NCI-H146 (cell line): ENCODE data around the gene CEP131.

Experiments used
- DNase-seq: peaks from one replicate; lab custom pipeline; 2025; lab: John Stamatoyannopoulos, UW

CEP131 gene

DNA sequence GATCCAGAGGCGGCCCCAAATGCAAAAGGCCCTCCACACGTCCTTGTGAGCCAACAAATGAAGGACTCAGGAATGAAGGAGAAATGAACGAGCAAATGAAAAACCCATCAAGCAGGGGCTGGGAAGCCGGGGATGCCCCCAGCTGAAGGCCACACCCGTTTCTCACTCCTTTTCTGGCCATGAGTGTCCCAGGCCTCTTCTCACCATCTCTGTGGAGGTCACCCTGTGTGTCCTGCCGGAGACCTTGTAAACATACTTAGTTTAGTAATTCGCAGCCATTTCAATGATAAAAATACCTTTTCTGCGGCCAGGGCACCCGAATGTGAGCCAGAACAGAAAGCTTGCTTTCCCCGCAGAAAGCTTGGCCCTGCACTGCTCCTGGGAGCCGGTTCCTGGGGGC, 35.6 kb downstream of the CEP131 start:
- no peak for DNase-seq

DNA sequence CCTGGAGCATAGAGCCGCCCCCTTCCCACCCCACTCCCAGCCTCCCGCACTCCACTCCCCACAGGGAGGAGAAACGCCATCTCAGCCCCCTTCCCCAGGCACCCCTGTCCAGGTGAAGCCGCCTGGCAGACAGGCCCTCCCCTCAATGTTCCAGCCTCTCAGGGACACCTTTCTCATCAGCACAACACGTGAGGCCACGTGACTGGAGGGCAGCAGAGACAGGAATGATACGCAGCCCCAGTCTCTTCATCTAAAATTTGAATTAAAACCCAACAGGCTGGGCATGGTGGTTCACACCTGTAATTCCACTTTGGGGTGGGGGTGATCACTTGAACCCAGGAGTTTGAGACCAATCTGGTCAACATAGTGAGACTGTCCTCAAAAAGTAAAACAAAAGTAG, 36.6 kb downstream of the CEP131 start:
- DNase-seq = no peak

DNA sequence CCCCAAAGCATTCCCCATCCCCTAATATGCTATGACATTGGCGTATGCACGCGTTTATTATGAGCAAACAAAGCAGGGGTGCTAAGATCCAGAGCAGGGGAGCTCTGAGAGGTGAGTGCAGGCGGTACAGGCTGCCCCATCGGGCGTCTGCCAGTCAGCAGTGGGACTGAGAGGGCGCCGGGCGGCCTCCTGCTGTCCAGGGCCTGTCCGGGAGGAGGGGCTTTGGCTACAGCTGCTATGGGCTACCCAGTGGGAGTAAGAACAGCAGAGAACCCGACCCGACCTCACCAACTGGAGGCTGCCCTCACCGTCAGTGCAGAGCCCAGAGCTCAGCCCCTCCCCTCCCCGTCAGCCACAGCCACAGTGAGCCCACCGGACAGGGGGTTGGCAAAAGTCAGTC, 38.2 kb downstream of the CEP131 start:
- DNase-seq = peak; percentile 63

DNA sequence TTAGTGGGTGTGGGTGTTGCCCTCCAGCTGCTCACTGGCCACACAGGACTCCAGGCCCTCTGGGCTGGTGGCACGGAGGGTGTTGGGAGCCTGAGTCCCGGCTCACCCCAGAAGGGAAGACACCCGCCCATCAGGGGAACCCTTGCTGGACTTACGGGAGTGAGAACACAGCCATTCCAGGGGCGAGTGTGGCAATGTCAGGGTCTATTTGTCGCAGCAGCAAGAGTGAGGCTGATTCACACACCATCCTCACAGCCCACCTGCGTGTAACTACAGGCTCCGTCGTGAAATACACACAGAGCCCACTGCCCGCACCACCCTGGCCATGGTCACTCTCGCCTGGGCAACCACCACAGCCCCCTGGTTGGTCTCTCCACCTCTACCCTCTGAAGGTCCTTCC, 39.0 kb downstream of the CEP131 start:
- DNase-seq = no peak

DNA sequence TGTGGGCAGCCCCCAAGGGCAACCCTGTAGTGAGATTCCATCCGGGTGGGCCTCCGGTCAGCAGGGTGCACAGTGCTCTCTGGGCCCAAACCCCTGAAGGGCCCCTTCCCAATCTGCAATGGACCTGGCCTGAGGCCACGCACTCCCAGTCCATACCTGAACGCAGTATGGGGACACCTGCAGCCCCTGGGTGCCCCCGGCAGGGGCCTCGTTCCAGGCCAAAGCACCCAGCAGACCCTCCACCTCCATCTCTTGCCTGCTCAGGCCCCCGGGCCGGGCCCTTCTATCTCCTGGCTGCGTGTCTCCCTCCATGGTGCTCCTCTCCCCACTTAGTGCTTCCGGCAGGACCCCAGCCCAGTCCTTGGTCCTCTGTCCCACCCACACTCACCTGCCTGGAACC, 39.4 kb downstream of the CEP131 start:
- no peak for DNase-seq

DNA sequence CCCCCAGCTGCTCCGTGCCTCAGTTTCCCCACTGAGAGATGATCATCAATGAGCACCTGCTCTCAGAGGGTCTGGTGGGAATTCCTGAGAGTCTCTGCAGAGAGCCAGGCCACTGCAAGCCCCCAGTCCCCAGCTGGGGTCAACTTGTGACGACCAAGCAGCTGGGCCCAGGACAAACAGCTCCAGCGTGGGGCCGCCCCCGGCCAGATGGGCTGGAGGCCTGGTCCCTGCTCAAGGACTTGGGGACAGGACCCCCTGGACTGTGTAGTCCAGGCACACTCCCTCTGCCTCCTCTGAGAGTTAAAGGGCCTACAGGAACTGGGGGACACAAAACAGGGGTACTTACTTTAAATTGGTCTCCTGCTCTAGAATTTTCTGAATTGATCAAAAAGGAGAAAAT, 40.2 kb downstream of the CEP131 start:
- no peak for DNase-seq

DNA sequence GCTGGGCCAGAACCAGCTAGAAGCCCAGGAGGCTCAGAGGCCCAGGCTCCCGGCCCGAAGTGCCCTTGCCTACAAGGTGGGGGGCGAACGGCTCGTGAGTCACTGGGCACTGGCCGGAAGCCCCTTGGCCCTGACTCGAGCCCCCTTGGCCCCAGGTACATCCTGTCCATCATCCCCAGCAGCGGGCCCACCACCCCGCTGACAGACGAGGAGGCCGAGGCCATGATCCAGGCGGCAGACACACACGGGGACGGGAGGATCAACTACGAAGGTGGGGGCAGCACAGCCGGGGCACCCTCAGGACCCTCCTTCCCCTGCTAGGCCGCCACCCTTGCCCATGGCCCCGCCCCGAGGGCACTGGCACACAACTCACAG, 41.0 kb downstream of the CEP131 start:
- no peak for DNase-seq

DNA sequence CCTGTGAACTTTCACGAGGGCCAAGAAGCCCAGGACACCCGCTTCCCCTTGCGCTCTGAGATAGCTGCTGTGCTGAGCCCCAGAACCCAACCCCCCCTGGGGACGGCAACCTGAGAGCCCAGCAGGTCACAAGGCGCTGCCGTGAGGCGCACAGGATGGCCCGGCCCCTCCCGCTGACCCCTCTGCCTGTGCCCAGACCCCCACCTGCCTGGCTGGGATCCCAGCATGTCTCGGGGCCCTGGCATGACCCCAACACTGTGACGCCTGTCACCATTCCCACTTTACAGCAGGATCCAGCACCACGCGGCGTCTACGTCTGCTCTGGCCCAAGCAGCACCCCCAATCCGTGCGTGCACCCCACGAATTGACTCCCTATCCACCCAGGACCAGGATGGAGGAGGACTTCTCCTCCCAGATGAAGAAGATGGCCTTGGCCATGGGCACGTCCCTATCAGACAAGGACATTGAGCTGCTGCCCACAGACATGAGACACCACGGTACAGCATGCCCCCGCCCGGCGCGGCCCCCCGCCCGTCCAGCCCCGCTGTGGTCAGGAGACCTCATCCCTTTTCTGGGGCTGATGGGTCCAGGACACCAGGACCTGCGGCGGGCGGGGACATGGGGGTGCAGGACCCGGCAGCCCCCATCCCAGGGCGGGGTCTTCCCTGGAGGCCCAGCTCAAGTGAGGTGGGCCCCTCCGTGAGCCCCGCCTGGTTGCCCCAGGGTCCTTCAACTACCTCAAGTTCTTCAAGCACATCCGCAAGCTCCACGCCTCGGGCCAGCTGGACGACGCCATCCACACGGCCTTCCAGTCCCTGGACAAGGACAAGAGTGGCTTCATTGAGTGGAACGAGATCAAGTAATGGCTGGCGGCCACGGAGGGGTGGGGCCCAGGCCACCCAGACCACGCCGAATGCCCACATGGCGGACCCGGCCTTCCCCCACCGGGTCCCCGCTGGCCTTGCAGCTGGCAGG, 41.6 kb downstream of the CEP131 start:
- no peak for DNase-seq

DNA sequence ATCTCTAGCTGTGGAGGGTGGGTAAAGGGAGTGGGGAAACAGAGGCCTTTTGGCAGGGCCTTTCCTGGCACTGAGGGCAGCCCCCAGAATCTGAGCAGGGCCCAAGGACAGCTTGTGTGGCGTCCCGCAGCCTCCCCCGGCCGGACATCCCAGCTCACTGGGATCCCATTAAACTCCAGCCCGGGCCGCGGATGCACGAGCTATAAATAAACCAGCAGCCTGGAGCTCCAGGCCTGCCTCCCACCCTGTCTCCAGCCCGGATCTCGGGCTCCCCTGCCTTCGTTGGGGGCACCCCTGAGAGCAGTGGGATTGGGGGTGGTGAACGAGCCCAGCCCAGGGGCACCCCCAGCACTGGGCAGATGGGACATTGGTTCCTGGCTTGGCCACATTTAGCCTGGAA, 42.9 kb downstream of the CEP131 start:
- no peak for DNase-seq

DNA sequence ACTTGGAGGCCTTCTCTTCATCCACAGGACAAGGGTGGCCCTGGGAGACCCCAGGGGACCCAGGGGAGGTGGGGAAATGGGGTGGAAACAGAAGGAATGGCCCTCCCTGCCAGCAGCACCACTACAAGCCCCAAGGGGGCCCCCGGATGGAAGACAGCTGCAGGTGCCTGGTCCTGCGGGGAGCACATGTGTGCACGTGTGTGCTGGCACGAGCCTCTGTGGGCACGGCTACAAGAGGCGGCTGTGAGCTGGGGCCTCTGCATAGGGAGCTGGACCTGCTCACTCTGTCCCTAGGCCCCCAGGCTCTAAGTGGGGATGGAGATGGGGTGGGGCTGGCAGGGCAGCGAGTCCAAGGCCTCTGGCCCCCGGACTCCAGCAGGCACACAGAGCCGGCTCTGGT, 43.5 kb downstream of the CEP131 start:
- no peak for DNase-seq

DNA sequence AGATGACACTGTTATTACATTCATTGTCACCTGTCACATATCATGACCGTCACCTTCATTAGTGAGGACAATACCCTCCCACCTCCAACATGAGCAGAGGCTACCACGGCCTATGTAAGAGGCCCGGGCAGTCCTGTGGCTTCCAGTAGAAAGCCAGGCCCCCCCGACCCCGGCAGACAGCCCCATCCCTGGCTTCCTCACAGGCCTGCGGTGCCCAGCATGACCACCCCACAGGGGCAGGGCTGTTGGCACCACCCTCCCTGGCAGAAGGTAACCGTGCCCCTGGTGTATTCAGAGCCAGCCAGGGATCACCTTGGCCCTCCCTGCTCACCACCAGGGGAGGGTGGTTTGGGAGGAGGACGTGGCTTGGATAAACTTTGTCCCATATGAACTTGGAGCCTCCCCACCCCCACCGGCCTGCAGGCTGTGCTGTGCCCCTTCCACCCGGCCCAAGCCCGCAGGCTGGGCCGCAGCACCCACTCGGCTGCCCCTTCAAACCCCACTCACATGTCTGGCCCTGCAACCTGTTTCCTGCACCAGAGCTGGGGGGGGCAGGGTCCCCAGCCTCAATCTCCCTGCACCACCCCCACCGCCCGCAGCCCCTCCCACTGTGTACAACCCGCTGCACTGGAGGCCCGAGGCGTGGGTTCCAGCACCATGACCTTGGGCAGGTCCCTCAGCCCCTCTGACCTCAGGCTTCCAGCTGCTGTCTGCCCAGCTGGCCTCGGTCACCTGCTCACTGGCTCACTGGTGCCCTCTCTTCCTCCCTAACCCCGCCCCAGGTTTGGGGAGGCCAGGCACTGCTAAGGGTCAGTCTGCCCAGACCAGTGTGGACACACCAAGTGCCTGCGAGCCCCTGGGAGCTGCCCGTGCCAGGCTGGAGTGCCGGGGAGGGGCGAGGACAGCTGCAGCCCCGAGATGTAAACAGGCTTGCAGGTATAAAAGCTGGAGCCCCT, 44.4 kb downstream of the CEP131 start:
- DNase-seq = no peak

DNA sequence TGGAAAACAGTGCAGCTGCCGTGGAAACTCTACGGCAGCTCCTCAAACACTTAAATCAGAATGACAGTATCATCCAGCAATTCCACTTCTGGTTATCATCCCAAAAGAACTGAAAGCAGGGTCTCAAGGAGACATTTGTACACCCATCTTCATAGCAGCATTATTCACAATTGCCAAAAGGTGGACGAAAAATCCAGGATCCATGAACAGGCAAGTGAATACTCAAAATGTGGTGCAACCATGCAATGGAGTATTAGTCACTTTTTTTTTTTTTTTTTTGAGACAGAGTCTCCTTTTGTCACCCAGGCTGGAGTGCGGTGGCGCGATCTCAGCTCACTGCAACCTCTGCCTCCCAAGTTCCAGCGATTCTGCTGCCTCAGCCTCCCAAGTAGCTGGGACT, 46.1 kb downstream of the CEP131 start:
- DNase-seq = no peak

DNA sequence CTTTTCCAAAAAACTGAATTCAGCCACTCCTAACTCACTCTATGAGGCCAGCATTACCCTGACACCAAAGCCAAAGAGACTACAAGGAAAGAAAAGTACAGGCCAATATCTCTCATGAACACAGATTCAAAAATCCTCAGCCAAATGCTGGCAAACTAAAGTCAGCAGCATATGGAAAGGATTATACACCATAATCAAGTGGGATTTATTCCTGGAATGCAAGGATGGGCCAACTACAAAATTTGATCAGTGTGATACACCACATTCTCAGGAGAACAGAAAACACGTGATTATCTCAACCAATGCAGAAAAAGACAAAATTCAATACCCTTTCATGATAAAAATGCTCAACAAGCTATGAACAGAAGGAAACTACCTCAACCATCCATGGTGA, 49.0 kb downstream of the CEP131 start:
- DNase-seq = no peak

DNA sequence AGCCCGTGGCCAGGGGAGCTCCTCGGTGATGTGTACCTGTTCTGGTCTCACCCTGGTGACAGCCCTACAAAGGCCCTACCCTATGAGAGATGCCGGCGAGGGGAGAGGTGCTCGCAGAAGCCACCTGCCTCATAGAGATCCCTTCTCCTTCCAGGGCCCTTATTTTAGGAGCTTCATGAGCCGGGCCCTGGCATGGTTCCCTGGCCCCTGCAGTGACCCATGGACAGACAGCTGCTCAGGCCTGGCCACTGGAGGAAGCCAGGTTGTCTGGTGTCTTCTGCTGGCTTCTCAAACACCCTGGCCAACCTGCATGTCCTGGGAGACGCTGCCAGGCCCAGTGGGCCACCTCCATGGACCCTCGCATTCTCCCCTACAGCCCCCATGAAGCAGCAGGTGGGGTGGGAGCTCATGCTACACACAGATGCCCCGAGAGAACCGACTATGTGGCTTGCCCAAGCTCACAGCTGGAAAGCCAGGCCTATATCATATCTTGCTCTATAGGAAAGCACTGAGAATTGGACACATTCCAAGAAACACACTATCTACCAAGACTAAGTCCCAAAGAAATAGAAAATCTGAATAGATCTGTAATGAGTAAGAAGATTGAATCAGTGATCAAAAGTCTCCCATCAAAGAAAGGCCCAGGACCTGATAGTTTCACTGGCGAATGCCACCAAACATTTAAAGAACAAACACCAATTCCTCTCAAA, 49.6 kb downstream of the CEP131 start:
- DNase-seq = no peak

DNA sequence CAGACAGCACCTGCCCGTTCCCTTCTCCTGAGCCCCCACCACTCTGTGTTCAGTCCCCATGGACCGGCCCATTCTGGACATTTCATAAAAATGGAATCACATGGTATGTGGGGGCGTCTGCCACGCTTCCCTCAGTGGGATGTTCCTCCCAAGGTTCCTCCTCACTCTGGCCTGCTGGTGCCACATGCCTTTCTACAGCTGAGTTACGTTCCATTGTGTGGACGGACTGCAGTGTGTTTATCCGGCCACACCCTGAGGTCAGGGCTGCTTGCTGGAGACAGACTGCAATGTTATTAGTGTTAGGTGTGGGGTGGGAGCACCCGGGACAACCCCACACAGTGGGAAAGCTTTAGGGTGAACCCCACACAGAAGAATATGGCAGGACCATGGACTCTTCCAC, 50.8 kb downstream of the CEP131 start:
- DNase-seq = no peak

DNA sequence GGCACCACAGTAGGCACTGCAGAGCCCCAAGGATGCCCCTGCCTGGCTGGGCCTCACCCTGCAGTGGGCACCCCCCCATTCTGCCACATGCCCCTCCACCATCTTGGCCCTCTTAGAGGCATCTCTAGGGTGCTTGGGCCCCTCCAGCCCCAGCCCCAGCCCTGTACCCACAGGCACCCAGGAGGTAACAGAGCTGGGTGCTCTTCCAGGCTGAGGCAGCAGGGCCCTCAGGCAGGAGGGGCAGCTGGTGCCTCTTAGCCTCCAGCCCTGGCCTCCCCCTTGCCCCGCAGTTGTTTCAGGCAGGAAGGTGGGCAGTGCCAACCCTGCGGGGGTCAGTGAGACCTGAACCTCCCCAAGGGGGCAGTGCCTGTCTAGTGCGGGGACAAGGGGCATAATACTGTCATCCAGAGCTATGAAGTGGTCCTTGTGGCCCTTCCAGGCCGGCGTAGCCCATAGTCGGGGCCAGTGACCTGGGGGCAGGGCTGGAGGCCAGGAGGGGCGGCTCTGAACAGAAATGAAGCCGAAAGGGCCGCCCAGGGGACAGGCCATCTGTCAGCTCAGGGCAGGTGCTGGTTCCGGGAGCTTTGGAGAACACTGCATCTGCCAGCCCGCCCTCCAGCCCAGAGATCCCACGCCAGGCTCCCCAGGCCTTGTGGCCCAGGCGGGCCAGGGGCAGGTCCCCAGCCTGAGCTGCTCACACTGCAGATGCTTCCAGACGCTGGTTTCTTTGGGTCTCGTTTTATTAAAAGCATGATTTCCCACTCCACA, 51.9 kb downstream of the CEP131 start:
- DNase-seq = no peak

DNA sequence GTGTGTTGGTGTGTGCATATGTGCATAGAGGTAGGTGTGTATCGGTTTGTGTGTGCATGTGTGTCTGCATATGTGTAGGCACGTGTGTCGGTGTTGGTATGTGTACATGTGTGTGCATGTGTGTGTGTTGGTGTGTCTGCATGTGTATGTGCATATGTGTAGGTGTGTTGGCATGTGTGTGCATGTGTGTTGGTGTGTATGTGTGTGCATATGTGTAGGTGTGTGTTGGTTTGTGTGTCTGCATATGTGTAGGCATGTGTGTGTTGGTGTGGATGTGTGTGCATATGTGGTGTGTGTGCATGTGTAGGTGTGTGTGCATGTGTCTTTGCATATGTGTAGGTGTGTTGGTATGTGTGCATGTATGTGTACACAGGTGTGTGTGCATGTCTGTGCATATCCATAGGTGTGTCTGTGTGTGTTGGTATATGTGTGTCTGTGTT, 52.9 kb downstream of the CEP131 start:
- DNase-seq = no peak

DNA sequence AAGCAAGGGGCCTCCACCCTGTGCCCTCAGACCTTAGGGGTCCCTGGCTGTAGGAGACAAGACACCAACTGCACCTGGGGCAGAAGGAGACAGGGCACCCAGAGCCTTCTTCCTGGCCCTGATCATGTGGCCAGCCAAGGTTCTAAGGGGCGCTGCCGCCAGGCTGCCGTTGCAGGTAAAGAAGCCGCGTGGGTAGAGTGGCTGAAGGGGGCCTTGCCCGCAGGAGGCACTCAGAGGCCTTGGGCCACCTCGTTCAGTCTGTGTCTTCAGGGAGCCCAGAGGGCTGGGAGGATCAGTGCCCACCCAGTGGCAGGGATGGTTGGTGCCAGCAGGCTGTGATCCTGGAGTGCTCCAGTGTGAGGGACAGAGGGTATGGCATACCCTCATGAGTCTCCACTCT, 55.1 kb downstream of the CEP131 start:
- DNase-seq = no peak

DNA sequence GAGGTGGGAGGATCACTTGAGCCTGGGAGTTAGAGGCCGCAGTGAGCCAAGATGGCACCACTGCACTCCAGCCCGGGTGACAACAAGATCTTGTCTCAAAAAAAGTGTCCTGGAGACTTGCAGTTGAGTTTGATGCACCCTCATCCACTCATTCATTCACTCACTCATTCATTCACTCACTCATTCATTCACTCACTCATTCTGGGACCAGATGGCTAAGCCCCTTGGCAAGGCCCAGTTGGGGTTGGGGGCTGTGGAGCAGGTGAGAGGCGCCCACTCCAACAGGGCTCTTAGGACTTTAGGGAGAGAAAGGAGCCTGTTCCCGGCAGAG, 55.6 kb downstream of the CEP131 start:
- DNase-seq = no peak

DNA sequence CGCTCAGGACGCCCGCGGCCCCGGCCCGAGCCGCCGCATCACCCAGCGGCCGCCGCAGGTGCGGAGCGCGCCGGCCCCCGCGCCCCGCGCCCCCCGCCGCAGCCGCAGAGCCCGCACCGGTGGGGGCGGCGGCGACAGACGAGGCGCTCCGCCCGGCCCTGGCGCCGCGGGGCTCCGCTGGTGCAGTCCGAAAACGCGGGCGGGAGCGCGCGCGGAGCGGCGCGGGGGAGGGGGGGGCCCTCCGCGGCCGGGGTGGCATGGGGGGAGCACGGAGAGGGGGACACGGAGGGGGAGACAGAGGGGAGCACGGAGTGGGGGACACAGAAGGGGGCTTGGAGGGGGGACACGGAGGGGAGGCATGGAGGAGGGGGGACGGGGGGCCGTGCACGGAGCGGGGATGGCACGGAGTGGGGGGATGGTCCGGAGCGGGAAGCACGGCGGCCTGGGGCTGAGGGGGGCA, 56.7 kb downstream of the CEP131 start, which contains the start of gene AATK:
Gene AATK, minus strand, starts transcription at position 189 of the 460 bp plus-strand sequence. CDS start 229 bp downstream, outside the sequence.
- DNase-seq = no peak
